Occipital lobe (tissue), 2 donors: ENCODE data around the gene NAPG. TPM values are rescaled to one million over a fixed set of nuclear protein-coding genes. Genes with fewer than 3 reads are reported as not detected.
"Not testable (repeated sequence)": the region's sequence is repeated elsewhere in the genome, so short reads cannot be mapped to it uniquely, and the experiment has no call there.

Experiments used
- DNase-seq: peaks from one replicate; lab custom pipeline; 2025; lab: John Stamatoyannopoulos, UW
- total RNA-seq: library from RNA; depleted of rRNA; stranded (reverse); fragments of >200 nt; gene quantifications from one replicate; pipeline ENCODE4 v1.2.3, GENCODE V29; 2014

Gene NAPG
- total RNA-seq, 1 donor from 2014 or later, result 108 TPM

GRCh38 chr18:10546557-10547300 is 20.9 kb downstream of the NAPG start:
- DNase-seq, result no peak

- DNase-seq, result no peak
Measured at GRCh38 chr18:10552226-10552625, 26.4 kb downstream of the NAPG start.

- DNase-seq, result not testable (repeated sequence)
Measured at GRCh38 chr18:10556251-10556650, 30.4 kb downstream of the NAPG start.

- no peak for DNase-seq
Measured at GRCh38 chr18:10557085-10557677, 31.4 kb downstream of the NAPG start.

GRCh38 chr18:10558243-10558966 is 32.6 kb downstream of the NAPG start:
- DNase-seq, result no peak

- no peak for DNase-seq
Measured at GRCh38 chr18:10558967-10559298, 33.1 kb downstream of the NAPG start.

GRCh38 chr18:10559553-10560451 is 34.0 kb downstream of the NAPG start:
- no peak for DNase-seq

GRCh38 chr18:10560452-10561045 is 34.7 kb downstream of the NAPG start:
- DNase-seq, result peak; percentile 37

GRCh38 chr18:10562773-10563160 is 36.9 kb downstream of the NAPG start:
- DNase-seq, result no peak

- DNase-seq, result peak; percentile 51
Measured at GRCh38 chr18:10563886-10564285, 38.1 kb downstream of the NAPG start.

GRCh38 chr18:10564975-10565773 is 39.3 kb downstream of the NAPG start:
- DNase-seq, result no peak

- peak; percentile 77 for DNase-seq
Measured at GRCh38 chr18:10565835-10566234, 40.0 kb downstream of the NAPG start.

- no peak for DNase-seq
Measured at GRCh38 chr18:10566390-10566789, 40.6 kb downstream of the NAPG start.

- DNase-seq, result not testable (repeated sequence)
Measured at GRCh38 chr18:10569941-10570340, 44.1 kb downstream of the NAPG start.

DNA sequence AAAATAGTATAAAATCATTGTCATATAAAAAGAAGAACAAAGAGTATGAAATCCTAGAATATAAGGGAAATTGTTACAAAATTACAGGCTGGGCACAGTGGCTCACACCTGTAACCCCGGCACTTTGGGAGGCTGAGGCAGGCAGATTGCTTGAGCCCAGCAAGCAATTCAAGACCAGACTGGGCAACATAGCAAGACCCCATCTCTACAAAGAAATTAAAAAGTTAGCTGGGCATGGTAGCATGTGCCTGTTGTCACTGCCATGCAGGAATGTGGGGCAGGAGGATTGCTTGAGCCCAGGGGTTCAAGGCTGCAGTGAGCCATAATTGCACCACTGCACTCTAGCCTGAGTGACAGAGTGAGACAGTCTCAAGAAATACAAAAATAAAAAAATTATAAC is 44.8 kb downstream of the NAPG start:
- no peak for DNase-seq

- no peak for DNase-seq
Measured at GRCh38 chr18:10571537-10571936, 45.7 kb downstream of the NAPG start.

- not testable (repeated sequence) for DNase-seq
Measured at GRCh38 chr18:10573261-10573660, 47.4 kb downstream of the NAPG start.

GRCh38 chr18:10574412-10574811 is 48.6 kb downstream of the NAPG start:
- DNase-seq, result not testable (repeated sequence)

DNA sequence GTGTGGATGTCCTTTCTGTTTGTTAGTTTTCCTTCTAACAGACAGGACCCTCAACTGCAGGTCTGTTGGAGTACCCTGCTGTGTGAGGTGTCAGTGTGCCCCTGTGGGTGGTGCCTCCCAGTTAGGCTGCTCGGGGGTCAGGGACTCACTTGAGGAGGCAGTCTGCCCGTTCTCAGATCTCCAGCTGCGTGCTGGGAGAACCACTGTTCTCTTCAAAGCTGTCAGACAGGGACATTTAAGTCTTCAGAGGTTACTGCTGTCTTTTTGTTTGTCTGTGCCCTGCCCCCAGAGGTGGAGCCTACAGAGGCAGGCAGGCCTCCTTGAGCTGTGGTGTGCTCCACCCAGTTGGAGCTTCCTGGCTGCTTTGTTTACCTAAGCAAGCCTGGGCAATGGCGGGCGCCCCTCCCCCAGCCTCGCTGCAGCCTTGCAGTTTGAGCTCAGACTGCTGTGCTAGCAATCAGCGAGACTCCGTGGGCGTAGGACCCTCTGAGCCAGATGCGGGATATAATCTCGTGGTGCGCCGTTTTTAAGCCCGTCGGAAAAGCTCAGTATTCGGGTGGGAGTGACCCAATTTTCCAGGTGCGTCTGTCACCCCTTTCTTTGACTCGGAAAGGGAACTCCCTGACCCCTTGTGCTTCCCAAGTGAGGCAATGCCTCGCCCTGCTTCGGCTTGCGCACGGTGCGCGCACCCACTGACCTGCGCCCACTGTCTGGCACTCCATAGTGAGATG is 52.2 kb downstream of the NAPG start:
- DNase-seq, result not testable (repeated sequence)

GRCh38 chr18:10578573-10578899 is 52.7 kb downstream of the NAPG start:
- DNase-seq, result not testable (repeated sequence)
